MCF 10A (cell line): Measurements from ENCODE around the gene COMMD1. TPM values are rescaled to one million over a fixed set of nuclear protein-coding genes. Genes with fewer than 3 reads are reported as not detected.

ENCODE experiments used
- BruUV-seq: library from RNA; stranded (reverse); fragments of 400-500 nt; replicated peaks from 2 replicates; lab custom pipeline; 2021; lab: Mats Ljungman, UMichigan
- CTCF ChIA-PET: fragments of 300-600 bp; sonication (Branson Sonifier 250); formaldehyde crosslinking; extraction: SDS; loops from one replicate; lab custom pipeline; 2021; ENCODE audit warnings: antibody characterized with exemption, inconsistent platforms; lab: Yijun Ruan, JAX
- POLR2A ChIA-PET: fragments of 300-600, 350-650 bp; sonication (Branson Sonifier 250); formaldehyde crosslinking; extraction: SDS; loops from one replicate; lab custom pipeline; 2020; ENCODE audit warnings: antibody characterized with exemption, inconsistent platforms; lab: Yijun Ruan, JAX
- DNase-seq: peaks from one replicate; pipeline ENCODE4 v3.0.0-alpha.2; 2018; ENCODE audit not compliant: unreplicated experiment
- H3K27ac Mint-ChIP-seq: one replicate; pipeline ENCODE4 v1.8.0; 2022; ENCODE audit warnings: mild to moderate bottlenecking, low read depth, mixed read lengths; ENCODE audit not compliant: unreplicated experiment
- H3K27me3 Mint-ChIP-seq: one replicate; pipeline ENCODE4 v1.8.0; 2022; ENCODE audit warnings: mixed read lengths; ENCODE audit not compliant: insufficient read depth, unreplicated experiment
- H3K36me3 Mint-ChIP-seq: one replicate; pipeline ENCODE4 v1.8.0; 2022; ENCODE audit warnings: mild to moderate bottlenecking, moderate library complexity, mixed read lengths; ENCODE audit not compliant: insufficient read depth, unreplicated experiment
- H3K4me1 Mint-ChIP-seq: one replicate; pipeline ENCODE4 v1.8.0; 2022; ENCODE audit warnings: mixed read lengths; ENCODE audit not compliant: insufficient read depth, unreplicated experiment
- H3K4me3 Mint-ChIP-seq: one replicate; pipeline ENCODE4 v1.8.0; 2022; ENCODE audit warnings: mild to moderate bottlenecking, moderate library complexity, mixed read lengths; ENCODE audit not compliant: unreplicated experiment
- H3K9me3 Mint-ChIP-seq: one replicate; pipeline ENCODE4 v1.8.0; 2022; ENCODE audit warnings: mixed read lengths; ENCODE audit not compliant: unreplicated experiment
- CTCF ChIP-seq: fragments of 200-600 bp; IDR thresholded peaks from one replicate; pipeline ENCODE4 v1.8.0; 2022; ENCODE audit warnings: antibody characterized with exemption, mild to moderate bottlenecking; ENCODE audit not compliant: unreplicated experiment
- intact Hi-C: fragments of 100-400 bp; cut with micrococcal nuclease; formaldehyde crosslinking; loops from 2 replicates; pipeline ENCODE4 v1.14.1; 2022
- total RNA-seq: library from RNA; stranded (reverse); gene quantifications from 2 replicates; pipeline ENCODE4 v1.2.3, GENCODE V29; 2022

COMMD1 gene
- total RNA-seq, 1 experiment from 2014 or later: 33.8 TPM

GRCh38 chr2:62091471-62091870, 186.0 kb downstream of the COMMD1 start:
- ChIA-PET POLR2A (no interaction called here), CTCF (no interaction called here)
- H3K4me1 Mint-ChIP-seq: no peaks in the 10 kb centered on the region
- TF ChIP-seq CTCF: no peak
- H3K36me3 Mint-ChIP-seq: no peaks in the 10 kb centered on the region
- no peak overlapping the region for H3K4me3 Mint-ChIP-seq
- DNase-seq: no peak
- intact Hi-C loops: no loop called here
- no TSS peak for BruUV-seq
- H3K9me3 Mint-ChIP-seq: no peaks in the 10 kb centered on the region
- no peak overlapping the region for H3K27ac Mint-ChIP-seq
- no peaks in the 10 kb centered on the region for H3K27me3 Mint-ChIP-seq

- Mint-ChIP-seq H3K27ac (no peak overlapping the region), H3K4me1 (no peaks in the 10 kb centered on the region), H3K9me3 (no peaks in the 10 kb centered on the region), H3K36me3 (no peaks in the 10 kb centered on the region), H3K27me3 (no peaks in the 10 kb centered on the region), H3K4me3 (no peak overlapping the region)
- DNase-seq: no peak
- TF ChIP-seq CTCF: no peak
- intact Hi-C loops: no loop called here
- POLR2A ChIA-PET: no interaction called here
- CTCF ChIA-PET: no interaction called here
- no TSS peak for BruUV-seq
These were observed 193.6 kb downstream of the COMMD1 start for GRCh38 chr2:62099050-62099449.

DNA sequence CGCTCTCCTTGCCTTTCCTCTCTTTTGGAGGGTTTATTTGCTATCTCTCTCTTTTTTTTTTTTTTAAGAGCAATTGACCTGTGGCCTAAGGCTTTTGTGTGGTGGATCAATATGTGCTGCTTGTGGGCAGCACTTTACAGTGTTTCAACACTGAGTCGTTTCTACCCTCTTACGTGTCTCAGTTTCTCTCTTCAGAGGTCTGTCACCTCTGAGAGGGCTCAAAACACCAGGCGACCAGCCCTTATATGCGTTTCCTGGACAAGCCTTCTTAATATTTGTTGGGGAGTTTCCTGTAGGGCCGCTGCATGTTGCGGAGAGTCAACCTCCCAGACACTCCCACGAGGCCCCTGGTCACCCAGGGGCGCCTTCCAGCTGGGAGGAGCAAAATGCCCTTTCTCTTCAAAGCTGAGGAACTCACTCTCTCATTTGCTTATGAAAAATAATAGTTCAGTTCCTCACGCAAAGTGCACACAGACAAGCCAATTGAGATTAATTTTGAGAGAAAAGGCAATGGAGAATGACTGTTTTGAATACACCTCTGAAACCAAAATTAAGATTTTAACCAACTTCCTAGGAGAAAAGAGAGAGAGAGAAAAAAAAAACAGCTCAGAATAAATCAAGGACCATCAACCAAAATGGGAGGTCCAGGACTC, 194.2 kb downstream of the COMMD1 start:
- BruUV-seq: no TSS peak
- intact Hi-C loops: no loop called here
- POLR2A ChIA-PET: no interaction called here

DNA sequence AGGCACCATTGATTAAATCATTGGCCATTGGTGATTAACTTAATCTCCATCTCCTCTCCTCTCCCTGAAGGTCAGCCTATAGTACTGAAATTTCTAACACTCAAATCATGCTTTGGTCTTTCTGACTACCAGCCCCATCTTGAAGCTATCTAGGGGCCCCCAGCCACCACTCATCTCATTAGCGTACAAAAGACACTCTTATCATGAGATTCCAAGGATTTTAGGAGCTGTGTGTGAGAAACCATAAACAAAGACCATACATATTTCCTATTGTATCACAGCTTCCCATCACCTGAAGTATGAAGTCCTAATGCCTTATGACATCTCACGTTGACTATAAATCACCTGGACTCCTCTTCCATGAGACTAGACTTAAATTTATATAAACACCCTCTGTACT, 196.4 kb downstream of the COMMD1 start:
- intact Hi-C loops: no loop called here
- POLR2A ChIA-PET: no interaction called here
- Mint-ChIP-seq H3K9me3 (no peaks in the 10 kb centered on the region), H3K4me3 (no peak overlapping the region), H3K27ac (no peak overlapping the region), H3K36me3 (no peaks in the 10 kb centered on the region), H3K4me1 (no peaks in the 10 kb centered on the region), H3K27me3 (no peaks in the 10 kb centered on the region)
- CTCF ChIA-PET: interaction anchor here (0.6 to 0.7 kb wide), 2 partner anchors 10 to 21 kb away, joined by 3 to 4 read pairs; no protein-coding TSS in a partner anchor
- no TSS peak for BruUV-seq
- DNase-seq: no peak
- no peak for TF ChIP-seq CTCF

More for the DNA sequence above, 194.2 kb downstream of the COMMD1 start:
- no peak for TF ChIP-seq CTCF
- Mint-ChIP-seq H3K27ac (no peak overlapping the region), H3K4me3 (no peak overlapping the region), H3K9me3 (no peaks in the 10 kb centered on the region), H3K36me3 (no peaks in the 10 kb centered on the region), H3K27me3 (no peaks in the 10 kb centered on the region), H3K4me1 (no peaks in the 10 kb centered on the region)
- CTCF ChIA-PET: no interaction called here
- no peak for DNase-seq
